Liver (tissue), 9 donors: ENCODE data around the gene SCRN2. TPM values are rescaled to one million over a fixed set of nuclear protein-coding genes. Genes with fewer than 3 reads are reported as not detected.

ENCODE experiments used
- DNase-seq: peaks from one replicate; pipeline ENCODE4 v3.0.0-alpha.2; 2017; ENCODE audit warnings: low spot score
- H3K27ac ChIP-seq, 2 donors: one replicate each; pipeline ENCODE4 v1.7.0; 2013; ENCODE audit warnings: inconsistent platforms in 2 of 2, low read length in 2 of 2, control low read depth in 1 of 2, low read depth in 1 of 2, mild to moderate bottlenecking in 1 of 2
- H3K27me3 ChIP-seq, 4 donors: one replicate each; pipeline versions ENCODE4 v1.6.1 to v1.7.0; 2013; ENCODE audit warnings: low read length in 3 of 4, inconsistent platforms in 1 of 4, mild to moderate bottlenecking in 1 of 4, moderate library complexity in 1 of 4; ENCODE audit not compliant: control insufficient read depth in 4 of 4, insufficient read depth in 4 of 4
- H3K36me3 ChIP-seq, 4 donors: one replicate each; pipeline versions ENCODE4 v1.6.1 to v1.7.0; 2013; ENCODE audit warnings: low read length in 3 of 4, mild to moderate bottlenecking in 3 of 4, low read depth in 1 of 4, moderate library complexity in 1 of 4; ENCODE audit not compliant: control insufficient read depth in 4 of 4, insufficient read depth in 3 of 4
- H3K4me1 ChIP-seq, 4 donors: one replicate each; pipeline versions ENCODE4 v1.6.1 to v1.7.0; 2013; ENCODE audit warnings: low read length in 3 of 4, mild to moderate bottlenecking in 3 of 4, moderate library complexity in 1 of 4; ENCODE audit not compliant: control insufficient read depth in 4 of 4, insufficient read depth in 4 of 4
- H3K4me3 ChIP-seq, 3 donors: one replicate each; pipeline versions ENCODE4 v1.6.1 to v1.7.0; 2013; ENCODE audit warnings: low read length in 3 of 3, control low read depth in 1 of 3, low read depth in 1 of 3, mild to moderate bottlenecking in 1 of 3
- H3K9ac ChIP-seq, 2 donors: one replicate each; pipeline ENCODE4 v1.7.0; 2013; ENCODE audit warnings: low read length in 2 of 2, mild to moderate bottlenecking in 2 of 2, moderate library complexity in 2 of 2, control low read depth in 1 of 2, low read depth in 1 of 2
- H3K9me3 ChIP-seq, 4 donors: one replicate each; pipeline versions ENCODE4 v1.6.1 to v1.7.0; 2013; ENCODE audit warnings: low read length in 3 of 4; ENCODE audit not compliant: control insufficient read depth in 4 of 4
- FOXA2 ChIP-seq: IDR thresholded peaks from 2 replicates; pipeline ENCODE4 v1.6.1; 2016; ENCODE audit warnings: antibody characterized with exemption
- GABPA ChIP-seq, 2 donors: IDR thresholded peaks in 1 of 2; conservative IDR thresholded peaks in 1 of 2; 2 replicates each; pipeline ENCODE4 v1.6.1; 2016; ENCODE audit warnings: antibody characterized with exemption in 2 of 2, mild to moderate bottlenecking in 1 of 2, moderate library complexity in 1 of 2
- HNF4G ChIP-seq: IDR thresholded peaks from 2 replicates; pipeline ENCODE4 v1.6.1; 2016; ENCODE audit warnings: antibody characterized with exemption
- JUND ChIP-seq, 2 donors: IDR thresholded peaks; 2 replicates each; pipeline ENCODE4 v1.6.1; 2016; ENCODE audit warnings: antibody characterized with exemption in 2 of 2
- NR2F2 ChIP-seq: IDR thresholded peaks from 2 replicates; pipeline ENCODE4 v1.6.1; 2016; ENCODE audit warnings: antibody characterized with exemption
- RAD21 ChIP-seq, 2 donors: IDR thresholded peaks; 2 replicates each; pipeline ENCODE4 v1.6.1; 2016; ENCODE audit warnings: antibody characterized with exemption in 2 of 2, mild to moderate bottlenecking in 2 of 2
- RXRA ChIP-seq, 2 donors: IDR thresholded peaks; 2 replicates each; pipeline ENCODE4 v1.6.1; 2017 to 2018; ENCODE audit warnings: antibody characterized with exemption in 2 of 2, mild to moderate bottlenecking in 1 of 2
- SP1 ChIP-seq: IDR thresholded peaks from 2 replicates; pipeline ENCODE4 v1.6.1; 2018; ENCODE audit warnings: antibody characterized with exemption, mild to moderate bottlenecking
- TAF1 ChIP-seq: conservative IDR thresholded peaks from 2 replicates; pipeline ENCODE4 v1.6.1; 2016; ENCODE audit warnings: antibody characterized with exemption, mild to moderate bottlenecking
- WGBS: extraction: QIAGEN DNeasy Blood & Tissue Kit; methylation state at CpG from one replicate; pipeline ENCODE4 v1.1.7; 2013; 5-methylcytosine and 5-hydroxymethylcytosine counted together
- polyA plus RNA-seq, 2 donors: library from polyadenylated mRNA; stranded (reverse) in 1 of 2; unstranded in 1 of 2; fragments of 200-250 nt in 1 of 2; fragments of >200 nt in 1 of 2; fragmentation: Nextera tagmentation in 1 of 2; extraction: Ambion mirVana in 1 of 2; gene quantifications; one replicate each; pipeline versions ENCODE4 v1.2.1 to v1.2.3, GENCODE V29; 2013 to 2015
- total RNA-seq, 2 donors: library from RNA; depleted of rRNA; stranded (reverse); fragments of >200 nt; gene quantifications; one replicate each; pipeline ENCODE4 v1.2.3, GENCODE V29; 2014
- TF ChIP-seq, protein P1 (sequence below): IDR thresholded peaks from 2 replicates; pipeline ENCODE4 v1.6.1; 2016; ENCODE audit warnings: antibody characterized with exemption
- TF ChIP-seq, protein P2 (sequence below): fragments of 150-350 bp; IDR thresholded peaks from 2 replicates; pipeline ENCODE4 v1.5.1; 2017; ENCODE audit warnings: improper control_type of control experiment, low read depth, low read length; ENCODE audit not compliant: missing input control
- TF ChIP-seq, protein P3 (sequence below): IDR thresholded peaks from 2 replicates; pipeline ENCODE4 v1.6.1; 2016; ENCODE audit warnings: antibody characterized with exemption, mild to moderate bottlenecking
- TF ChIP-seq, protein P4 (sequence below): IDR thresholded peaks from 2 replicates; pipeline ENCODE4 v1.6.1; 2016; ENCODE audit warnings: antibody characterized with exemption
- donor health status: healthy.
- donor health status: healthy.
- donor health status: healthy.
- donor health status: healthy.
- donor health status: healthy.

The SCRN2 gene
- total and polyA plus RNA-seq, 4 donors = 17.8 to 27.4 (median 20.3) TPM

DNA sequence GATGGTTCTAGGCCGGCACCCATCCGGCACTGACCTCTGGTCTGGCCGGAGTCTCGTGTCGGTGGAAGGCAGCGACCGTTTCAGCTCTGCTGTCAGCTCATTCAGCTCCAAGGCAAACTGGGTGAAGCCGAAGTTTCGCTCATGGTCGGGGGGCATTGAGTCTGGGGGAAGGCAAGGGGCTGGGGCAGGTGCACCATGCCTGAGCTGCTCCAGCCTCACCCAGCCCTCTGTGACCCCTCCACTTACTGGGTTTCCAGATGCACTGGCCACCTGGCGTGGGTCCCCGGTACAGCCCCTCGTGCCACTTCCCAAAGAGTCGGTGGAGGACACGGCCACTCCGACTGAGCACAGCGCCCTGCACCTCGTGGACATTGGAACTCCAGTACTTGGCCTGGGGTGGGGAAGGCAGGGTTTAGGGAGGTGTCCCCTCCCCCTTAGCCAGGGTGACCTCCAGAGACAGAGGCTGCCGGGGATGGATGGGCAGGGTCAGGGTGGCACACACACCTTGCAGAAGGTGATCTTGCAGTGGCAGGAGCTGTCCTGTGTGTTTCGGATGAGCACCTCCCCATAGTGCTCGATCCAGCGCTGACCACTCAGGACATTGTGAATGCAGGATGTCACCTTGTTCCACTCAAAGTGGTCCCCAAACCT is 32.1 kb downstream of the SCRN2 start:
- no peaks in the 10 kb centered on the region for H3K27me3 ChIP-seq
- WGBS = 95% methylated on average over 22 of the region's 22 CpGs
- H3K4me1 ChIP-seq = no peaks in the 10 kb centered on the region
- no peak overlapping the region for H3K4me3 ChIP-seq
- no peak for DNase-seq
- H3K27ac ChIP-seq = no peak overlapping the region
- peaks cover 0 to 6% (median 1%) of the 10 kb centered on the region in 4 donors for H3K36me3 ChIP-seq
- H3K9me3 ChIP-seq = no peaks in the 10 kb centered on the region
- H3K9ac ChIP-seq = no peak overlapping the region
- TF ChIP-seq TAF1 = no peak
- no peak for TF ChIP-seq JUND (IDR thresholded peaks at IDR 0.05)
- no peak for TF ChIP-seq RXRA (IDR thresholded peaks at IDR 0.05)
- TF ChIP-seq, protein P1, sequence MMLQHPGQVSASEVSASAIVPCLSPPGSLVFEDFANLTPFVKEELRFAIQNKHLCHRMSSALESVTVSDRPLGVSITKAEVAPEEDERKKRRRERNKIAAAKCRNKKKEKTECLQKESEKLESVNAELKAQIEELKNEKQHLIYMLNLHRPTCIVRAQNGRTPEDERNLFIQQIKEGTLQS = no peak

DNA sequence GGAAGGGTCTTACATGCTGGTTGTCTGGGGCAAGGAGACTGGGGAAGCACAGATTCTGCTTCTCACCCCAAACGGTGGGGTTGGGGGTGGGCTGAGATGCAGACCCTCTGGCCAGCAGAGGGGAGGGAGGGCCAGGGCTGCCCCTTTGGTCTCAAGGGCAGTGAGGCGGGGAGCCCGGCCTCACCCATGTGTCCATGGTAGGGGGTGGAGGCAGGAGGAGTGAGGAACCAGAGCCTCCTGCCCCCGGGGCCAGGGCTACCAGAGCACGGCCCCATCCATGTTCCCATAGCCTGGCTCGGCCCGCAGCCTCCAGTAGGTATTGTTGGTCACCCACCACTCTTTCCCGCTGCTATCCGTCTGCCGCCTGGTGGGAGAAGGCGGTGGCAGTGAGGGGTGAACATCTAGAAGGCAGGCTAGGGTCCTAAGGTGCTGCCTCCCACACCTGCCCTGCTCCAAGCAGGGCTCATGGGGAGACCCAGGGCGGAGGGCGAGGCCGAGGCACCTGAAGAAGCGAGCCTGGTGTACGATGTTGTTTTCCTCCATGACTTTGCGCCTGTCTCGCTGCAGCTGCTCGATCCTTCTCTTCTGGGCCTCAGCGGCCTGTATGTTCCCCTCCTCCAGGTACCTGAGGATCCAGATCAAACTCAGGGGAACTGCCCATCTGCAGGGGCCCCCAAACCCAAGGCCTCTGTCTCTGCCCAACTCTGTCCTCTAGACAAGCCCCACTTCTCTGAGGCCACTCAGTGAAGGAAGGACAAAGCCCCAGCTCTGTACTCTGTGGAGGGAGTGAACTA is 32.8 kb downstream of the SCRN2 start:
- Histone ChIP-seq H3K4me3 (no peak overlapping the region), H3K9me3 (no peaks in the 10 kb centered on the region), H3K36me3 (peaks cover 0 to 6% (median 1%) of the 10 kb centered on the region in 4 donors), H3K27me3 (no peaks in the 10 kb centered on the region), H3K27ac (no peak overlapping the region), H3K9ac (no peak overlapping the region), H3K4me1 (no peaks in the 10 kb centered on the region)
- TF ChIP-seq SP1 (no peak), NR2F2 (no peak), RAD21 (IDR thresholded peaks at IDR 0.05) (no peak), GABPA (IDR thresholded peaks at IDR 0.05 in 1 of 2, conservative IDR thresholded peaks at IDR 0.05 in 1 of 2) (no peak), HNF4G (no peak), FOXA2 (no peak), JUND (IDR thresholded peaks at IDR 0.05) (no peak)
- TF ChIP-seq, protein P2, sequence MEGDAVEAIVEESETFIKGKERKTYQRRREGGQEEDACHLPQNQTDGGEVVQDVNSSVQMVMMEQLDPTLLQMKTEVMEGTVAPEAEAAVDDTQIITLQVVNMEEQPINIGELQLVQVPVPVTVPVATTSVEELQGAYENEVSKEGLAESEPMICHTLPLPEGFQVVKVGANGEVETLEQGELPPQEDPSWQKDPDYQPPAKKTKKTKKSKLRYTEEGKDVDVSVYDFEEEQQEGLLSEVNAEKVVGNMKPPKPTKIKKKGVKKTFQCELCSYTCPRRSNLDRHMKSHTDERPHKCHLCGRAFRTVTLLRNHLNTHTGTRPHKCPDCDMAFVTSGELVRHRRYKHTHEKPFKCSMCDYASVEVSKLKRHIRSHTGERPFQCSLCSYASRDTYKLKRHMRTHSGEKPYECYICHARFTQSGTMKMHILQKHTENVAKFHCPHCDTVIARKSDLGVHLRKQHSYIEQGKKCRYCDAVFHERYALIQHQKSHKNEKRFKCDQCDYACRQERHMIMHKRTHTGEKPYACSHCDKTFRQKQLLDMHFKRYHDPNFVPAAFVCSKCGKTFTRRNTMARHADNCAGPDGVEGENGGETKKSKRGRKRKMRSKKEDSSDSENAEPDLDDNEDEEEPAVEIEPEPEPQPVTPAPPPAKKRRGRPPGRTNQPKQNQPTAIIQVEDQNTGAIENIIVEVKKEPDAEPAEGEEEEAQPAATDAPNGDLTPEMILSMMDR = no peak
- TF ChIP-seq, protein P3, sequence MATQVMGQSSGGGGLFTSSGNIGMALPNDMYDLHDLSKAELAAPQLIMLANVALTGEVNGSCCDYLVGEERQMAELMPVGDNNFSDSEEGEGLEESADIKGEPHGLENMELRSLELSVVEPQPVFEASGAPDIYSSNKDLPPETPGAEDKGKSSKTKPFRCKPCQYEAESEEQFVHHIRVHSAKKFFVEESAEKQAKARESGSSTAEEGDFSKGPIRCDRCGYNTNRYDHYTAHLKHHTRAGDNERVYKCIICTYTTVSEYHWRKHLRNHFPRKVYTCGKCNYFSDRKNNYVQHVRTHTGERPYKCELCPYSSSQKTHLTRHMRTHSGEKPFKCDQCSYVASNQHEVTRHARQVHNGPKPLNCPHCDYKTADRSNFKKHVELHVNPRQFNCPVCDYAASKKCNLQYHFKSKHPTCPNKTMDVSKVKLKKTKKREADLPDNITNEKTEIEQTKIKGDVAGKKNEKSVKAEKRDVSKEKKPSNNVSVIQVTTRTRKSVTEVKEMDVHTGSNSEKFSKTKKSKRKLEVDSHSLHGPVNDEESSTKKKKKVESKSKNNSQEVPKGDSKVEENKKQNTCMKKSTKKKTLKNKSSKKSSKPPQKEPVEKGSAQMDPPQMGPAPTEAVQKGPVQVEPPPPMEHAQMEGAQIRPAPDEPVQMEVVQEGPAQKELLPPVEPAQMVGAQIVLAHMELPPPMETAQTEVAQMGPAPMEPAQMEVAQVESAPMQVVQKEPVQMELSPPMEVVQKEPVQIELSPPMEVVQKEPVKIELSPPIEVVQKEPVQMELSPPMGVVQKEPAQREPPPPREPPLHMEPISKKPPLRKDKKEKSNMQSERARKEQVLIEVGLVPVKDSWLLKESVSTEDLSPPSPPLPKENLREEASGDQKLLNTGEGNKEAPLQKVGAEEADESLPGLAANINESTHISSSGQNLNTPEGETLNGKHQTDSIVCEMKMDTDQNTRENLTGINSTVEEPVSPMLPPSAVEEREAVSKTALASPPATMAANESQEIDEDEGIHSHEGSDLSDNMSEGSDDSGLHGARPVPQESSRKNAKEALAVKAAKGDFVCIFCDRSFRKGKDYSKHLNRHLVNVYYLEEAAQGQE = no peak
- TF ChIP-seq, protein P4, sequence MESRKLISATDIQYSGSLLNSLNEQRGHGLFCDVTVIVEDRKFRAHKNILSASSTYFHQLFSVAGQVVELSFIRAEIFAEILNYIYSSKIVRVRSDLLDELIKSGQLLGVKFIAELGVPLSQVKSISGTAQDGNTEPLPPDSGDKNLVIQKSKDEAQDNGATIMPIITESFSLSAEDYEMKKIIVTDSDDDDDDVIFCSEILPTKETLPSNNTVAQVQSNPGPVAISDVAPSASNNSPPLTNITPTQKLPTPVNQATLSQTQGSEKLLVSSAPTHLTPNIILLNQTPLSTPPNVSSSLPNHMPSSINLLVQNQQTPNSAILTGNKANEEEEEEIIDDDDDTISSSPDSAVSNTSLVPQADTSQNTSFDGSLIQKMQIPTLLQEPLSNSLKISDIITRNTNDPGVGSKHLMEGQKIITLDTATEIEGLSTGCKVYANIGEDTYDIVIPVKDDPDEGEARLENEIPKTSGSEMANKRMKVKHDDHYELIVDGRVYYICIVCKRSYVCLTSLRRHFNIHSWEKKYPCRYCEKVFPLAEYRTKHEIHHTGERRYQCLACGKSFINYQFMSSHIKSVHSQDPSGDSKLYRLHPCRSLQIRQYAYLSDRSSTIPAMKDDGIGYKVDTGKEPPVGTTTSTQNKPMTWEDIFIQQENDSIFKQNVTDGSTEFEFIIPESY = no peak
- TF ChIP-seq, protein P1 = no peak
- no peak for DNase-seq
- 90% methylated on average over 20 of the region's 20 CpGs for WGBS
